Activated T-cell treated with anti-CD3 and anti-CD28 coated beads for 24 hours (primary cell): ENCODE measurements around the gene GPT2.
"Not testable (repeated sequence)": the region's sequence is repeated elsewhere in the genome, so short reads cannot be mapped to it uniquely, and the experiment has no call there.

Experiments
- DNase-seq: peaks from one replicate; pipeline ENCODE4 v3.0.0-alpha.2; 2020; ENCODE audit warnings: low read depth

The GPT2 gene

GRCh38 chr16:46866286-46866685 lies 17.9 kb upstream of the GPT2 start:
- no peak for DNase-seq

- DNase-seq = not testable (repeated sequence)
These were observed 16.7 kb upstream of the GPT2 start for GRCh38 chr16:46867486-46867885.

GRCh38 chr16:46868891-46869290 lies 15.3 kb upstream of the GPT2 start:
- not testable (repeated sequence) for DNase-seq

- no peak for DNase-seq
These were observed 12.6 kb upstream of the GPT2 start for GRCh38 chr16:46871597-46871996.

- no peak for DNase-seq
These were observed 11.0 kb upstream of the GPT2 start for GRCh38 chr16:46873201-46873600.

- no peak for DNase-seq
These were observed 8.9 kb upstream of the GPT2 start for GRCh38 chr16:46875243-46875642.

GRCh38 chr16:46882304-46882939 lies 1.7 kb upstream of the GPT2 start:
- no peak for DNase-seq

- no peak for DNase-seq
These were observed 1.2 kb upstream of the GPT2 start for GRCh38 chr16:46882940-46883307.

GRCh38 chr16:46883353-46883689 lies 841 bp upstream of the GPT2 start:
- no peak for DNase-seq

- DNase-seq = no peak
These were observed 541 bp downstream of the GPT2 start for GRCh38 chr16:46884513-46885293.

GRCh38 chr16:46885960-46886763 lies 2.0 kb downstream of the GPT2 start:
- no peak for DNase-seq

- DNase-seq = no peak
These were observed 2.8 kb downstream of the GPT2 start for GRCh38 chr16:46886764-46887523.

GRCh38 chr16:46887524-46887854 lies 3.3 kb downstream of the GPT2 start:
- no peak for DNase-seq

GRCh38 chr16:46889245-46889941 lies 5.2 kb downstream of the GPT2 start:
- no peak for DNase-seq

GRCh38 chr16:46889942-46890300 lies 5.8 kb downstream of the GPT2 start:
- no peak for DNase-seq

- no peak for DNase-seq
These were observed 7.7 kb downstream of the GPT2 start for GRCh38 chr16:46891910-46892309.

GRCh38 chr16:46894036-46894672 lies 10.0 kb downstream of the GPT2 start:
- DNase-seq = no peak

- no peak for DNase-seq
These were observed 11.5 kb downstream of the GPT2 start for GRCh38 chr16:46895399-46896313.

GRCh38 chr16:46896314-46896968 lies 12.3 kb downstream of the GPT2 start:
- DNase-seq = no peak

GRCh38 chr16:46897471-46897870 lies 13.3 kb downstream of the GPT2 start:
- no peak for DNase-seq
